GM18909 (cell line): ENCODE results near the gene OR10T2.
"Not testable (repeated sequence)": the region's sequence is repeated elsewhere in the genome, so short reads cannot be mapped to it uniquely, and the experiment has no call there.

Experiments
- ATAC-seq: cut with Tn5 transposase; IDR thresholded peaks from one replicate; pipeline ENCODE4 v1.9.1; 2021; ENCODE audit warnings: mild to moderate bottlenecking; ENCODE audit not compliant: unreplicated experiment, poor library complexity

OR10T2 gene

GRCh38 chr1:158398818-158399514 lies at the start of gene OR10T2:
OR10T2 (minus strand) TSS chr1:158399466; CDS start chr1:158399466, 0 bp downstream.
- no peak for ATAC-seq

DNA sequence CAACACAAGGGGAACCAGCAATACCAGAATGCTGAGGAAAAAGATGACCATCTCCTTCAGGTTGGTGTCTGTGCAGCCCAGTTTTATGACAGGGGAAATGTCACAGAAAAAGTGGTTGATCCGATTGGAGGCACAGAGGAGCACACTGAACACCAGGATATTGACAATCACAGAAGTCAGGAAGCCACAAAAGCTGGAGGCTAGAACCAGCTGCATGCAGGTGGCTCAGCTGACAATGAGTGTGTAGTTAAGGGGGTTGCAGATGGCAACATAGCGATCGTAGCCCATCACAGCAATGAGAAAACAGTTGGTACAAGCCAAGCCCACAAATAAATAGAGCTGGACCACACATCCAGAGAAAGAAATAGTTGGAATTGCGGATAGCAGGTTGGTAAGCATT lies 46.1 kb upstream of the OR10T2 start:
- ATAC-seq = no peak

- ATAC-seq = no peak
Observed at GRCh38 chr1:158434741-158435140, 35.5 kb upstream of the OR10T2 start.

DNA sequence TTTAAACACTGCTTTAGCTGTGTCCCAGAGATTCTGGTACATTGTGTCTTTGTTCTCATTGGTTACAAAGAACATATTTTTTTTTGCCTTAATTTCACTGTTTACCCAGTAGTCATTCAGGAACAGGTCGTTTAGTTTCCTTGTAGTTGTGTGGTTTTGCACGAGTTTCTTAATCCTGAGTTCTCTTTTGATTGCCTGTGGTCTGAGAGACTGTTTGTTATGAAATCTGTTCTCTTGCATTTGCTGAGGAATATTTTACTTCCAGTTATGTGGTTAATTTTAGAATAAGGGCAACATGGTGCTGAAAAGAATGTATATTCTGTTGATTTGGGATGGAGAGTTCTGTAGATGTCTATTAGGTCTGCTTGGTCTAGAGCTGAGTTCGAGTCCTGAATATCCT lies 30.9 kb upstream of the OR10T2 start:
- ATAC-seq = not testable (repeated sequence)

GRCh38 chr1:158426137-158426536 lies 26.9 kb upstream of the OR10T2 start, which contains the start of gene OR10K2:
OR10K2 (minus strand) TSS chr1:158426237; CDS start chr1:158420866, 5,371 bp downstream.
- ATAC-seq = no peak

- no peak for ATAC-seq
Observed at GRCh38 chr1:158425027-158425426, 25.8 kb upstream of the OR10T2 start.

GRCh38 chr1:158422212-158422611 lies 22.9 kb upstream of the OR10T2 start:
- no peak for ATAC-seq

- ATAC-seq = no peak
Observed at GRCh38 chr1:158417586-158417985, 18.3 kb upstream of the OR10T2 start.

- ATAC-seq = no peak
Observed at GRCh38 chr1:158414651-158415345, 15.5 kb upstream of the OR10T2 start.

DNA sequence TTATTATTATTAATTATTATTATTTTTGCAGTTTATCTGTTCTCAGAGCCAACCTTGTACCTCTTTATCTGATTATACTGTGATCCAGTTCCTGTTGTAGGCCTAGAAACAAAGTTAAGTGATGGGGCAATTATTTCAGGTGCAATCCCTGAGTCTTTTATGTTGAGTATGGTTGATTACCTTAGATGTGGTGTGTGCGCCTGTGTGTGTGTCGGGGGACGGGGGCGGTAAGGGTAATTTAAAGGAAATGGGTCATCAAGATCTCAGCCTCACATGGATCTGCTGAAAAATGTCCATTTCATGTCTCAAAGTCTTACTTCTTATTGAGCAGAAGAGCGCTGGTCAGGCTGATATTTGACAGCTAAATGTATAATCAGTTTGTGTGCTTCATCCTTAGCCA lies 7.8 kb upstream of the OR10T2 start:
- ATAC-seq = no peak

- no peak for ATAC-seq
Observed at GRCh38 chr1:158400871-158401270, 1.6 kb upstream of the OR10T2 start.

GRCh38 chr1:158396646-158397045 lies 2.6 kb downstream of the OR10T2 start:
- no peak for ATAC-seq

DNA sequence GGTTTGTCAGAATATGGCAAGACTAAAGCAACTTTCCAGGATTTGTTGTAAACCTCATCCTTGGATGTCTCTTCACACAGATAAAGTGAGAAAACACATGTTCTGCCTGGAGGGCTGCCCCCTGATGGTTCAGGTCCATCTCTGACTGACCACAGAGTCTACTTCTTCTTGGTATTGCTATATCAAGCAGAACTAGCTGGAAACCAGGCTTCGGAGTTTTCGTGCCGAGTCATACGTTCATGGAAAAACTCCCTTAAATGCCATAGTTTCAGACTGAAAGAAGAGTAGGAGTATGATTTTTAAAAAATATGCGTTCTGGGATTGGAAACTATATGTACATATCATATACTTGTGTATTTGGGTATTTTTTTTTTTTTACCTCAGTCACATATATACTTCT lies 5.8 kb downstream of the OR10T2 start:
- no peak for ATAC-seq

DNA sequence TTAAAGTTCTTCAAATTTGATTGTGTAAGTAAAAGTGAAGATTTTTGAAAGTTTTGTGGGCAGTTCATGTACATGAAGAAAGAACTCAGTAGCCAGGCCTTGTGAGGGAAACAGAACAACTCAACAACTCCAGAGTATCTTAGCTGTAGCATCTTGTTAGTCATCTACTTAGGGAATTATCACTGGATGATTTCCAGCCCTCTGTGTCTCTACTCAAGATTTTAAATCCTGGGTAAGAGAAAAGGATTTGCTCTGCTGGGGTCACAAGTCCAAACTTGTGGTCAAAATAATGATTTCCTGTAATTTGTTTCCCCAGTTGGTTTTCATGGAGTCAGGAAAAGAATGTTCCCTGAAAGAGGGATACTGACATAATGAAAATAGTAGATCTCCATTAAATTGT lies 8.2 kb downstream of the OR10T2 start:
- no peak for ATAC-seq

DNA sequence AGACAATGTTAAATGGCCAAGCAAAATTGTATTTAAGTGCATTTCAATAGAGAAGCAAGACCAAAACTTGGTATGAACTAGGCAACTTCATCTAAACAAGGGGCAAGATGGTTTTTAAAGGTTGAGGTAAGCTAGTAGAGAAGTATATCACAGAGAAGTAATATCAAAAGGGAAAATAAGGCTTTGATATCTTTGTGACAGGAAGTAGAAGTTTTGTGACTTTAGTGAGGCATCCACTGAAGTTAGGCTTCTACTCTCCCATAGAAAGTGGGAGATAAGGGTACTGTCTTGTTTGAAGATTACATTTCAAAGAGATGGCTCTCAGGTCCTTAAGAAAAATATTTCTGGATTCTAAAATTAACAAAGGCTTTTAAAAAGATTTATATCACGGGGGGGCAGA lies 8.9 kb downstream of the OR10T2 start:
- ATAC-seq = no peak

- no peak for ATAC-seq
Observed at GRCh38 chr1:158374860-158375259, 24.4 kb downstream of the OR10T2 start.

GRCh38 chr1:158374101-158374500 lies 25.2 kb downstream of the OR10T2 start:
- ATAC-seq = not testable (repeated sequence)

GRCh38 chr1:158371188-158371953 lies 27.9 kb downstream of the OR10T2 start:
- ATAC-seq = peak; percentile 95

DNA sequence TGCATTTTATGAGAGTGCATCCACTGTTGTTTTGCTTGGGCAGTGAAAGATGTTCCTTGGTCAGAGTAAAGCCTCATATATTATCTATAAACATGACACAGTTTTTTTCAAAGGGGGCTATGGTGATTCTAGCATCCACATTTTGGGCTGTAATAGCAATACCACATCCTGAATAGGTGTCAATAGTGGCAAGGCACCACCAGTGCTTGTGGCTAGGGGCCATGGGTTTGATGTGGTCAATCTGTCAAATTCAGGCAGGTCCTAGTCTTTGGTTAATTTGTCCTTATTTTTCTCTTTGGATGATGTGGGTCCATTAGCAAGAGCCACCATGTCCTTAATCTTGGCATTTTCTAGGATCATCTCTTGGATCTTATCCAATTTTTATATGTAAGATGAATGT lies 32.5 kb downstream of the OR10T2 start:
- no peak for ATAC-seq

GRCh38 chr1:158362941-158363340 lies 36.3 kb downstream of the OR10T2 start:
- ATAC-seq = no peak

GRCh38 chr1:158362482-158362881 lies 36.8 kb downstream of the OR10T2 start:
- no peak for ATAC-seq
